Cerebellar cortex (tissue), 1 donor: ENCODE data around the gene TNFSF9.
"Not testable (repeated sequence)": the region's sequence is repeated elsewhere in the genome, so short reads cannot be mapped to it uniquely, and the experiment has no call there.

ENCODE experiments used
- DNase-seq: peaks from one replicate; pipeline ENCODE4 v3.0.0-alpha.2; 2015; ENCODE audit warnings: low spot score

Gene TNFSF9

DNA sequence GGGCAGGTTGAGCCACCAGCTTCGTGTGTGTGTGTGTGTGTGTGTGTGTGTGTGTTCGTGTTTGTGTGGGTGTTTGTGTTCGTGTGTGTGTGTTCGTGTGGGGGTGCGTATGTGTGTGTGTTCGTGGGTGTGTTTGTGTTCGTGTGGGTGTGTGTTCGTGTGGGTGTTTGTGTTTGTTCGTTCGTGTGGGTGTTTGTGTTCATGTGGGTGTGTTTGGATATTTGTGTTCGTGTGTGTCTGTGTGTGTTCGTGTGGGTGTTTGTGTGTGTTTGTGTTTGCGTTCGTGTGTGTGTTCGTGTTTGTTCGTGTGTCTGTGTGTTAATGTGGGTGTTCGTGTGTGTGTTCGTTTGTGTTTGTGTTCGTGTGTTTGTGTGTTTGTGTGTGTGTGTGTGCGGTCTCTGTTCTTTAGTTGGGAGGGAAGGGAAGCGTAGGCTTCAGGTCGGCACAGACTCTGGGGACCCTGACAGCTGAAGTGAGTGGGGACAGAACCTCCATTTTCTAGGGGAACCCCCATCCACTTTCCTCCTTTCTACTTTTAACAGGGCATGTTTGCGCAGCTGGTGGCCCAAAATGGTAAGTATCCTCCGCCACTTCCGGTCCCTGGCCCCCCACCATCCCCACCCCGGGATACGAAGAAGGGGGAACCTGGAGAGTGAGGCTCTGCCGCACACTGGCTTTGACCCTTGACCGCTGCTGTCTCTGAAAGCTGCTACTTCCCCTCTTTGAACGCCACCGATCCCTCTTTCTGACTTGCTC lies 1.6 kb downstream of the TNFSF9 start:
- DNase-seq = no peak

DNA sequence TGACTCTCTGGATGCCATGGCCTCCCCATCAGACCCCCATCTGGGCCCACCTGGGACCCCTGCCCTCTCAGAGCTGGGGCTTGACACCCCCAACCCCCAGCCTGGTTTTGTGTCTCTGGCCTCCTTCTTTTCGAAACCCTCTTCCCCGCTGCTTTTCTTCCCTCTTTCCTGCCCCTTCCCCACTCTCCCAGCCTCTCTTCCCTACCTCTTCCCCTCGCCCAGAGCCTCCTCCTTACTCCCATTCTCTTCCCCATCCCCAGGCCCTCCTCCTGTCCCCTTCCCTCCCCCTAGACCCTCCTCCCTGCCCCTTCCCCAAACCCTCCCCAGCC lies 2.1 kb downstream of the TNFSF9 start:
- DNase-seq = no peak

DNA sequence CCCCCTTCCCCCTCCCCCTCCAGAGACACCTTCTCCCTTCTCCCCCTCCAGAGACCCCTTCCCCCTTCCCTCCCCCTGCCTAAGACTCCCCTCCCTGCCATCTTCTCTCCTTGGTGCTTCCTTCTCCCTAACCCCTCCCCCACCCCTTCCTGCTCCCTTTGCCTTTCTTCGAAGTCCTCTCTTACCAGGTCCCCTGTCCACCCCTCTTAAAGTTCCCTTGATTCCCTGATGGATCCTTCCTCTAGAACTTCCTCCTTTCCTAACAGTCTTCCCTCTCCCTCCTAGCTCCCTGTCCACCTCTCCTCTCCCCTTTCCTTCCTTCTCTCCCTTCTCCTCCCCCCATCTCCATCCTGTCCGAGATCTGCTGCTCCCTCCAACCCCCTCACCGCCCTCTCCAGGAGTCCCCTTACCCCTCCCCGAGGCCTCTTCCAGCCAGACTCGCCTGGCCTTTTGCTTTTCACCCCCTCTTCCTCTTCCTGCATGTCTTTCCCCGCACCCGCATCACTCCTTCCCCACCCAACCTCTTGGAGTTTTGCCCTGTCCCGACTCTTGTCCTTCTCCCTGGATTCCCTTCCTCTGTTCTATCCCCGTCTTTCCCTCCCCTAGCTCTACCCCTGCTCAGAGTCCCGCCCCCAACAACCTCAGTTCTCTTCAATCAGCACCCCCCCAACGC lies 3.1 kb downstream of the TNFSF9 start:
- no peak for DNase-seq

DNA sequence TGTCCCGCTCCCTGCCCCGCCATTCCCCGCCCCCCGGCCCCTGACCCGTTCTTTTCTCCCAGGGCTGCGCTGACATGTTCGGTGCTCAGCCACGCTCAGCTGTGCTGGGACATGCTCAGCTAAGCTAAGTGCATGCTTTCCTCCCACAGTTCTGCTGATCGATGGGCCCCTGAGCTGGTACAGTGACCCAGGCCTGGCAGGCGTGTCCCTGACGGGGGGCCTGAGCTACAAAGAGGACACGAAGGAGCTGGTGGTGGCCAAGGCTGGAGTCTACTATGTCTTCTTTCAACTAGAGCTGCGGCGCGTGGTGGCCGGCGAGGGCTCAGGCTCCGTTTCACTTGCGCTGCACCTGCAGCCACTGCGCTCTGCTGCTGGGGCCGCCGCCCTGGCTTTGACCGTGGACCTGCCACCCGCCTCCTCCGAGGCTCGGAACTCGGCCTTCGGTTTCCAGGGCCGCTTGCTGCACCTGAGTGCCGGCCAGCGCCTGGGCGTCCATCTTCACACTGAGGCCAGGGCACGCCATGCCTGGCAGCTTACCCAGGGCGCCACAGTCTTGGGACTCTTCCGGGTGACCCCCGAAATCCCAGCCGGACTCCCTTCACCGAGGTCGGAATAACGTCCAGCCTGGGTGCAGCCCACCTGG lies 3.7 kb downstream of the TNFSF9 start:
- no peak for DNase-seq

DNA sequence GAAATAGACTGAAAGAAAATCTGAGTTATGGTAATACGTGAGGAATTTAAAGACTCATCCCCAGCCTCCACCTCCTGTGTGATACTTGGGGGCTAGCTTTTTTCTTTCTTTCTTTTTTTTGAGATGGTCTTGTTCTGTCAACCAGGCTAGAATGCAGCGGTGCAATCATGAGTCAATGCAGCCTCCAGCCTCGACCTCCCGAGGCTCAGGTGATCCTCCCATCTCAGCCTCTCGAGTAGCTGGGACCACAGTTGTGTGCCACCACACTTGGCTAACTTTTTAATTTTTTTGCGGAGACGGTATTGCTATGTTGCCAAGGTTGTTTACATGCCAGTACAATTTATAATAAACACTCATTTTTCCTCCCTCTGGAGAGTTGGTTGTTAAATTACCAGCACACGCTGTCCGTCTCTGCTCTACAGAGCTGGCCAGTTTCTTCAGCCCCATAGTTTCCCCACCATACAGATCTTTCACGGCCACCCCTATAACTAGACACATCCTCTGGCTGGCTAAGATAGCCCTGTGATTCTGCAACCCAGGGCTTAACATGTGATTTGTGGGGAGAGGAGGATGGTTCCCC lies 4.8 kb downstream of the TNFSF9 start:
- DNase-seq = no peak

DNA sequence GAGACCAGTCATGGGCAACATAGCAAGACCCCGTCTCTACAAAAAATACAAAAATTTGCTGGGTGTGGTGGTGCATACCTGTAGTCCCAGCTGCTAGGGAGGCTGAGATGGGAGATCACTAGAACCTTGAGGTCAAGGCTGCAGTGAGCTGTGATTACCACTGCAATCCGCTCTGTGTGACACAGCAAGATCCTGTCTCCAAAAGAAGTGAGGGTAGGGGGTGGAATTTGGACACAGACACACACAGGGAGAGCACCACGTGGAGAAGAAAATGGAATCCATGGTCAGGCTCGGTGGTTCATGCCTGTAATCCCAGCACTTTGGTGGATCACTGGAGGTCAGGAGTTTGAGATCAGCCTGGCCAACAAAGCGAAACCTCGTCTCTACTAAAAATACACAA lies 8.7 kb downstream of the TNFSF9 start:
- DNase-seq = no peak

DNA sequence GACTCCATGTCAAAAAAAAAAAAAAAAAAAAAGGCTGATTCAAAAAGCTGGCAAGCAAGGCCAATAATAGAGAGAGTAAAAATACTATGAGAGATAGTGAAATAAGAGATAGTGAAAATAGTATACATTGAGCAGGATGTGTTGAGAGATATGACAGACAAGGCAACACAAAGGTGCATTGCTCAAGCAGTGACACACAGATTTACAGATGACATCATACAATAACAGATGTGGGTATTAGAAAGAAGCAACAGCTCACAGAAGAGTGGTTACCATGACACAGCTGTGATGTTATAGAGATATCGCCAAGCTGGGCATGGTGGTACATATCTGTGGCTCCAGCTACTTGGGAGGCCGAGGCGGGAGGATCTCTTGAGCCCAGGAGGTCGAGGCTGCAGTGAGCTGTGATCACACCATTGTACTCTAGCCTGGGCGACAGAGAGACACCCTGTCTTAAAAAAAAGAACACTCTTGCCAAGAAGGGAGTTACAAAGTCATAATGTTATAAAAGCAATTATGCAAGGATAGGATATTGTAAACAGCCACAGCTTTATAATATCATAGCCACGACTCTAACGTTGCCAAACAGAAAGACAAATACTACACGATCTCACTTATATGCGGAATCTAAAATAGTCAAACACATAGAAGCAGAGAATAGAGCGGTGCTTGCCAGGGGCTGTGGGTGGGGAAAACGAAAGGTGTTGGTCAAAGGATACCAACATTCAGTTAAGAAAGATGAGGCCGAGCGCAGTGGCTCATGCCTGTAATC lies 10.3 kb downstream of the TNFSF9 start:
- no peak for DNase-seq

DNA sequence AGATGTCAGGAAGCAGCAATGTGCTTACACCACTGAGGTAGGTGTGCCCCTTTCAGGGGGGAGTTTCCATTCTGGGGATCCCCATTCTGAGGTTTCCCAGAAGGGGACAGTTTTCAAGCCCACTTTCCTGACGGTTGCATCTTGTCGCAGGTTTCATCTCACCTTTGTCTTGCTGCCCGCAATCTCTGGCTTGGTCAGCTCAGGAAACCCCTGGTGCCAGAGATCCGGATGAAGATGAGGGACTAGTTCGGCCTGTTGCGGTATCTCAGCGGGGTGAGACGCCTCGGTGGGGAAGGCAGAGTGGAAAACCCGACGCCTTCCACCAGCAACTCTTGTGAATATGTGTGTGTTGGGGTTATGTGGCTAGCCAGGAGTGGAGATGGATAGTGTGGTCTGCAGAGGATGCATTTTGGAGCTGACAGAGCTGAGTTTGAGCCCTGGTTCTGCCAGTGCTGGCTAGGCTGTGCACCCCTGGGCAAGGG lies 13.1 kb downstream of the TNFSF9 start:
- DNase-seq = no peak

DNA sequence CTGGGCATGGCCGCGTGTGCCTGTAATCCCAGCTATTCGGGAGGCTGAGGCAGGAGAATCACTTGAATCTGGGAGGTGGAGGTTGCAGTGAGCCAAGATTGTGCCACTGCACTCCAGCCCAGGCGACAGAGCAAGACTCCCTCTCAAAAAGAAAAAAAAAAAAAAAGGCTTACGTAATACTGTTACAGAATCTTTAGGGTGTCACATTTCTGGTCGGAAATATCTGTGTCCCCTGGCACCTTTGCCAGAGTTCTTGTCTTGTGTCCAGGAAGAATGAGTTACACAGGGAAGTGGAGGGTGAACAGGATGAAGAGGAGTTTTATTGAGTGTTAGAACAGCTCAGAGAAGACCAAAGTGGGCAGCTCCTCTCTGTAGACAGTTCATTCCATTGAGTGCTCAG lies 19.9 kb downstream of the TNFSF9 start:
- DNase-seq = not testable (repeated sequence)

DNA sequence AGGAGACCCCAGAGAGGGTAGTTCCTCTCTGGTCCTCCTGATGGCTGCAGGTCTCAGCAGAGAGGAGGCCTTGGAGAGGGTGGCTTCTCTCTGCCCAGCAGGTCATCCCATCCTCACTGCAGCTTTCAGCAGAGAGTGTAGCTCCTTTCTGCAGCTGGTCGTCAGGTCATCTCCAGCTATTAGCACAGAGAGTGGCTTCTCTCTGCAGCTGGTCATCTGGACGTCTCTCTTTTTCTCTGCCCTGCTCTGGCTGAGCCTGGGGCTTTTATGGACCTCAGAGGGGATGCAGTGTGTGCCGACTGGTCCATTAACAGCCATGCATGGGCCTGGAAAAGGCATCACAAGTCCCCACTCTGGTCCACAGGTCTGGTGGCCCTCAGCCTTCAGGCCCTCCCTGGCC lies 20.3 kb downstream of the TNFSF9 start:
- no peak for DNase-seq

DNA sequence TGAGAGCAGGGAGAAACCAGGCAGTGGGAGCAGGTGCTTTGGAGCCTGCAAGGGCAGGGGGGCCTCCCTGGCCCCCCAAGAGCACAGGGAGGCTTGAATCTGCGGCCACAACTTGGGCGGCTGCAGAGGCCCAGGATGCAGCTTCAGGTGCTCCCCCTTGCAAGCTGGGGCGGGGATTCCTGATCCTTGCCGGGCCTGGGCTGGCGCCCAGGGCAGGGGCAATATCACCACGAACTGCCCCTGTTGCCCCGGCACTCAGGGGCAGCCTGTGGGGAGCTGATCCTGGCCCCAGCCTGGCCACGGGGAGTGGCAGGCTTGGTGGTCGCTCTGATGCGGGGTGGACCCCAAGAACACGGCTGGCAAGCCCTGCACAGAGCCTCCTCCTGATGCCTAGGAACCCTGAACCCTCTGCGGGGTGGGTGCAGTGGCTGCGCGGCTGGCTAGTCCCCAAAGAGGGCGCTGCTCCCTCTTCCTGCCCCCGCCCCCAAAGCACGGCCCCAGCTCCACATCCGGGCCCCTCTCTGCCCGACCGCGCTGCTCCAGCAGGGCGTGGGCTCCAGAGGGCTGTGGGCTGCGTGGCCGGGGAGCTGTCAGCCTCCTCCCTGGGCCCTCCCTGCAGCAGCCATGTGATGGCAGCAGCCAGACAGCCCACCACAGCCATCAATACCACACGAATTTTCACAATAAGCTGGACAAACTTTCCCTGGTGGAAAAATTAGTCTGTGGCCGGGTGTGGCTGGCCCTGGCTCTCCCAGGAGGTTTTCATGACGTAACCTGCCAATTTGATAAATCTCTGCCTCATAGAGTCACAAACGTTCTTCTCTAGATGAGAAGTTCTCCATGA lies 21.0 kb downstream of the TNFSF9 start:
- peak; percentile 40 for DNase-seq

DNA sequence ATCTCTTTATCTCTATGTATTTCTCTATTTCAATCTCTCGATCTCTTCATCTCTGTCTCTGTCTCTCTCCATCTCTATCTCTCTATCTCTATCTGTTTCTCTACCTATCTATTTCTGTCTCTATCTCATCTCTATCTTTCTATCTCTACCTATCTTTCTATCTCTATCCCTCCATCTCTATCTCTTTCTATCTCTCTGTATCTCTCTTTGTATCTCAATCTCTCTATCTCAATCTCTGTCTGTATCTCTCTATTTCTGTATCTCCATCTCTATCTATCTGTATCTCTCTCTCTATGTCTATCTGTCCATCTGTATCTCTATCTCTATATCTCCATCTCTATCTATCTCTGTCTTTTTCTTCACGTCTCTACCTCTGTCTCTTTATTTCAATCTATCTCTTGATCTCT lies 25.2 kb downstream of the TNFSF9 start:
- DNase-seq = no peak

DNA sequence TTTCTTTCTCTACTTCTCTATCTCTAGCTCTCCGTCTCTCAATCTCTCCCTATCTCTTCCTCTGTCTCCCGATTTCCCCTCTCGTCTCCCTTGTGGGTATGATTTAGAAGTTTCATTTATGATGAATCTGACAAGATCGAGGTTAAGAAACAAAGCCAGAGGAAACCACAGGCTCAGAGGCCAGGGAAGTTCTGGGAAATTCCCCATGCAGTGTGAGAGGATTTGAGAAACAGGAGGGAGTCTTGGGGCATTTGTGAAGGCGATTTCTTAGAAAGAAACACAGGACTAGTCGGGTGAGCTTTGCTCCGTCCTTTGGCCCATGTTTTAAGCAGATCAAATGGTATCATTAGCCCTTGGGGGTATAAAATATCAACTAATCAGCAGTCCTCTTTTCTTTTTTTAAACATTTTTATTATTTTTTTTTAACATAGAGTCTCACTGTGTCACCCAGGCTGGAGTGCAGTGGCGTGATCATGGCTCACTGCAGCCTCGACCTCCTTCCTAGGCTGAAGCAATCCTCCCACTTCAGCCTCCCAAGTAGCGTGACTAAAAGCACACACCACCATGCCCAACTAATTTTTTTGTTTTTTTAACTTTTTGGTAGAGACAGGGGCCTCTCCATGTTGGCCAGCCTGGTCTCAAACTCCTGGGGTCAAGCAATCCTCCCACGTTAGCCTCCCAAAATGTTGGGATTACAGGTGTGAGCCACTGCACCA lies 25.8 kb downstream of the TNFSF9 start:
- DNase-seq = no peak

DNA sequence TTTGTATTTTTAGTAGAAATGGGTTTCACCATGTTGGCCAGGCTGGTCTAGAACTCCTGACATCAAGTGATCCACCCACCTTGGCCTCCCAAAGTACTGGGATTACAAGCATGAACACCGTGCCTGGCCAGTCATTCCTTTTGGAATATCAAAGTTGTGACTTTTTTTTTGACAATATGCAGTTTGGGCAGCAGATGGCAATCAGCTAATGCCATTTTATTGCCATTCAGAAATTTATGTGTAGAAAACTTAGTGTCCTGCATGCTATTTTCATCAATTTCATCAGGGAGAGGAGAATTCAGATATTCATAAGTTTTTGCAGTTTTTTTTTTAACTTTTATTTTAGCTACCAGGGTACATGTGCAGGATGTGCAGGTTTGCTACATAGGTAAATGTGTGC lies 31.6 kb downstream of the TNFSF9 start:
- not testable (repeated sequence) for DNase-seq

DNA sequence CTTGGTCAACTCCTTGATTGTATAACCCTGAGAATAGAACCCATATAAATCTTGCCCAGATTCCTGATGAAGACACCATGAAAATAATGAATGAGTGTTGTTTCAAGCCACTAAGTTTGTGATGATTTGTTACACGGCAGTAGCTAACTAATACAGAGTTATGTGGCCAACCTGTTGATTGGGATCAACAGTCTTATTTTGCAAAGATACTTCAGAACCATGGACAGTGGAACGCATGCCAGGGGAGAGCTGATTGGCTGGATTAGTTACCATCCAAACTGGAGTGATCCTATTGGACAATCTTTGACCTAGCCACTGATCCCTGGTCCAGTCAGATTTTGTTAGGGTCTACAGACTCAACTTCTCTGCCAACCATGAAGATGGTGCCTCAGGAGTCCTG lies 33.6 kb downstream of the TNFSF9 start:
- no peak for DNase-seq

DNA sequence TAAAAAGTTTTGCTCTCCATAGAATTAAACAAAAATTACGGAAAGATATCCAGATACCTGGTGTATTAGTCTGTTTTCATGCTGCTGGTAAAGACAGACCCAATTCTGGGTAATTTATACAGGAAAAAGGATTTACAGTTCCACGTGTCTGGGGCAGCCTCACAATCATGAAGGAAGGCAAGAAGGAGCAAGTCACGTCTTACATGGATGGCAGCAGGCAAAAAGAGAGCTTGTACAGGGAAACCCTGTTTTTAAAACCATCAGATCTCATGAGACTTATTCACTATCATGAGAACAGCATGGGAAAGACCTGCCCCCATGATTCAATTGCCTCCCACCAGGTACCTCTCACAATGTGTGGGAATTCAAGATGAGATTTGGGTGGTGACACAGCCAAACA lies 35.9 kb downstream of the TNFSF9 start:
- DNase-seq = not testable (repeated sequence)

DNA sequence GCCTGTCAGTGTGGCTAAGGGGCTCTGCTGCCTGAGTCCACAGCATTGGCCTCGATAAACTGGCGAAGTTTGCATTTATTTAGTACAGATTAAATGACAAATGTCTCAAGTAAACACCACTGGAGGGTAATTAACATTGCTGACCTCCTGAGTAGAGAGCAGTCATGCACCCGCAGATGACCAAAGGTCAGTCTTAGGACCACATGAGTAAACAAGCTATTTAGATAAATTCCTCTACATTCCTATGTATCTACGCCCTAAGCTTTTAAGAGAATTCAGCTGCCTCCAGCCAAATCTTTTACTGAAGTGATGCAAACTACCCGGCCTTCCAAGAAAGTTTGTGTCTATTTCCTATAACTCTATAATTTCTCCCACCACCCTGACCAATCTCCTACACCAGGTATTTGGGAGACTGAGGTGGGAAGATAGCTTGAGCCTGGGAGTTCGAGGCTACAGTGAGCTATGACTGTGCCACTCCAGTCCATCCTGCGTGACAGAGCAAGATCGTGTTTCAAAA lies 37.2 kb downstream of the TNFSF9 start:
- no peak for DNase-seq

DNA sequence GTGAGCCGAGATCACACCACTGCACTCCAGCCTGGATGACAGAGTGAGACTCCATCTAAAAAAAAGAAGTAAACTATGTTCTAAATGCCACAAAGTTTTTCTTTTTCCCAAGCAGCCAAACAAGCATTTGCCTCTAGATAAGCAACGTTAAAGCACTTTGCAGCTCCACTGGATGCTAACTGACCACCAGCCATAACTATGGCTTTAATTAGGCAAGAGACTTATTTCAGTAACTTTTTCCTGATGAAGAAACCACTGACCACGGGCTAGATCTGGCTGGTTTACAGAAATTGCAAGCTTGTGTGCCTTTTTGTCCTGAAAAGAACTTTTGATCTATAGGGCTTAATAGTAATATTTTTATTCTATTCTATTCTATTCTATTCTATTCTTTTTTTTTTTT lies 38.0 kb downstream of the TNFSF9 start:
- no peak for DNase-seq

DNA sequence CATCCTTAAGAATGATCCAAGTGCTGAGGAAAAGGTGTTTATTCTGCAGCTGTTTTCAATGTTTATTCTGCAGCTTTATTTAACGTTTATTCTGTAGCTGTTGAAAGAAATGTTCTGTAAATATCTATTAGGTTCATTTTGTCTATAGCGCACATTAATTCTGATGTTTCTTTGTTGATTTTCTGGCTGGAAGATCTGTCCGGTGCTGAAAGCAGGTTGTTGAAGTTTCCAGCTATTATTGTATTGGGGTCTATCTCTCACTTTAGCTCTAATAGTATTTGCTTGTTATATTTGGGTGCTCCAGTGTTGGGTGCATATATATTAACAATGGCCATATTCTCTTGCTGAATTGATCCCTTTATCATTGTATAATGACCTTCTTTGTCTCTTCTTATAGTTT lies 39.9 kb downstream of the TNFSF9 start:
- no peak for DNase-seq

DNA sequence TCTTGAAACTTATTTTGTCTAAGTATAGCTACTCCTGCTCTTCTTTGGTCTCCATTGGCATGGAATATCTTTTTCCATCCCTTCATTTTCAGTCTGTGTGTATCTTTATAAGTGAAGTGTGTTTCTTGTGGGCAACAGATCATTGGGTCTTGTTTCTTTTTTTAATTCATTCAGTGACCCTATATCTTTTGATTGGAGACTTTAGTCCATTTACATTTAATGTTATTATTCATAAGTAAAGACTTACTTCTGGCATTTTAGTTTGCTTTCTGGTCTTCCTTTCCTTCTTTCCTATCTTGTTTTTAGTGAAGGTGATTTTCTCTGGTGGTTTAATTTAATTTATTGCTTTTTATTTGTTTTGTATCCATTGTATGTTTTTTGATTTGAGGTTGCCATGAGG lies 40.3 kb downstream of the TNFSF9 start:
- no peak for DNase-seq
